Amniotic stem cell (primary cell): ENCODE measurements around the gene CACNA1B.

ENCODE experiments used
- DNase-seq: peaks from one replicate; lab custom pipeline; 2025; lab: John Stamatoyannopoulos, UW

Gene CACNA1B

DNA sequence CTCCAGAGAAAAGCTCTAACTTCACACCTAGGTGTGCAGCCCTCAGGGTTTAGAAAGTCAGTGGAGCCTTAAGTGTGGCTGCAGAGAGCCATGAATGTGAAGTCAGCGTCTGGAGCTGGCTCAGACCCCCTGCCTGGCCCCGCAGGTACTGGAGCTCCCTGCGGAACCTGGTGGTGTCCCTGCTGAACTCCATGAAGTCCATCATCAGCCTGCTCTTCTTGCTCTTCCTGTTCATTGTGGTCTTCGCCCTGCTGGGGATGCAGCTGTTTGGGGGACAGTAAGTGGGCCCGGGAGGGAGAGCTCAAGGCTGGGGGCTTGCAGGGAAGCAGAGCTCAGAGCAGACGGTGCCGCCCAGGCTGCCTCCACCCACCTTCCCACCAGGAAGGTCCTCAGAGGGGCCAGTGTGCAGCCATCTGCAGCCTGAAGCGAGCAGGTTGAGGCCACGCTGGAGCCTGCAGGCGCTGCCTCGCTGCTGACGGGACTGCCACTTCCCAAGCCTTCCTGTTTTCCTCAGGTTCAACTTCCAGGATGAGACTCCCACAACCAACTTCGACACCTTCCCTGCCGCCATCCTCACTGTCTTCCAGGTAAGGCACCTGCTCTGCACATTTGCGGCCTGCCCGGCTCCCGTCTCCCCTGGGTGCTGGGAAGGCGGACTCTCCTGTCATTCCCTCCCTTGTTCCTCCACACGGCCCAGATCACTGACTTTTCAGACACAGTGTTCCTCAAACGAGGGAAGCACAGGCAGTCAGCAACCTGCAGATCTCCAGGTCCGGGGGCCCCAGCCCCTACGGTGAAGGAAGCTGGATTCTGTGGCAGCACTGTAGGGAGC lies 108.9 kb downstream of the CACNA1B start:
- no peak for DNase-seq

DNA sequence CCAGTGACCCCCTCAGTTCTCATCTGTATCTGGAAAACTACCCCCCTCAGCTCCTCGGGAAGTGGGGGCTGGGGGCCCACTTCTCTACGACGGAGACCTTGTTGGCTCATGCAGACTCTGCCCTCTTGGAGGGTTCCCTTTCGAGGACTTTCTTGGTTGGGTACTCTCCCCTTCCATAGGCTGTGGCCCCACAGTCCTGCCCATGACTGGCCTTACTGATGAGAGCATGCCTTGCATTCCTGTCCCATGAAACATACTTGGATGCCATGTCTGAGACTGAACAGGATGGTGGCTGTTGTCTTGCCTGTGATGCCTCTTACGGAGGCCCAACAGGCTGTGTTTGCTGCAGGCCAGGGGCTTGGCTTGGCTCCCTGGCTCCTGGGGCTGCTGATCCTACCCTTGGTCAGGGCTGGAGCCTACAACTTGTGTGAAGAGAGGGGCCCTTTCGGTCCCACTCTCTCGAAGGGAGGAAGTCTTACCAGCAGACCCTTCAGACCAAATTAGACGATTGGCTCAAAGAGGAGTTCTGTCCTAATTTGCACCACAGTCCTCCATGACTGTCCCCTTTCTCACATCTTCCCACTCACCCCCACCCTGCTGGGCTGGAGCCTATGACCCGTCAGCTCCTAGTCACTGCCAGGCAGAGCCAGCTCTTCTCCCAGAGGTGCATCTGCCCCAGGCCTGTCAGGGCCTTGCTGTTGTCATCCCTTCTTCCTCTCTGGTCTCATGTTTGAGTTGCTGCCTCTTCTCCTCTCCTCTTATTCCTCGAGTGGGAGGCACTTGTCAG lies 109.9 kb downstream of the CACNA1B start:
- DNase-seq, result no peak

DNA sequence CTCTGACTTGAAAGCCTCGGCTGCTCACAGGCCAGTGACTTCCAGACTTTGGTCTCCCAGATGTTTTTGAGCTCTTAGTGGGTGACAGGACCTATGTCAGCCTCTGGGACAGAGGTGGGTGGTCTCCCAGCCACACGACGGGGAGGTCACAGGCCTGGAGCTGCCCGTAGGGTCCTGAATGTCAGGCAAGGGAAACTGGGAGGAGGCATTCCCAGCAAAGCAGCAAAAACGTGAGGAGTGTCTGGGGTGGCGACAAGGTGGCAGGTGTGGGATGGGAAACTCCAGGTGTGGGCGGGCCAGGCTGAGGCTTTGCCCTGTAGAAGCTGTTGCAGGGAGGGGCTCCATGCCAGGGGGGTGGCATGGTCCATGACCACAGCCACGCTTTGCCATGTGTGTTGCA lies 110.5 kb downstream of the CACNA1B start:
- no peak for DNase-seq

DNA sequence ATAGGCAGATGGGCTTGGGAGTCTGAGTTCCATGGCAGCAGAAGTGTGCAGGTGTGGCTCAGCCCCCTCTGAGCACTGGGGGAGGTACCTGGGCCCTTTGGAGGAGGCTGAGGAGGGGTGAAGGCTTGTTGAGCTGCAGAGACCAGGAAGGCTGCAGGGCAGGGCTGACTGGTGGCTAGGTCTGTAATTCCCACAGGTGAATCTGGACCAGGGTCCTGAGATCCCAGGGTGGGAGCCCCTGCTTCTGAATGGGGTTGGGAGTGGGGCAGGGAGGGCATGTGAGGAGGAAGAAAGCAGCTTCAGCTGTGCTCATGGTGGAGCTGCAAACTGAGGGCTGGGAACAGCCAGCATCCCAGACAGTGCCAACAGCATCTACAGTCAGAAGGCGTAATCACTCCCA lies 111.1 kb downstream of the CACNA1B start:
- no peak for DNase-seq

DNA sequence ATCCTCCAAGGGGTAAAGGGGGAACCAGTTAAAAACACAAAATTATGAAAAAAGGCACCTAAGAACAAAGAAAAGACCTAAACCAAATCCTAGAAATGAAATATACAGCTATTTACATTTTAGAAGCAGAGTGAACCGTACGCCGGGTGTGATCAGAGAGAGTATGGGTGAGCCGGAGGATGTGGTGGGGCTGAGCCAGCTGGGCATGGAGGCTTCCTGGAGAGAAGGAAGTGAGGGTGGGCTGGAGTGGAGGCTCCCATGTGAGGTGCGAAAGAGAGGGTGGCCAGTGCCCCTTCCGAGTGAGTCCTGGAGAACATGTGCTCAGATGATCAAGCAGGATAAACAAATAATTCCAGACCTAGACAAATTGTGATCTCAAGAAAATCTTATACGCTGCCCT lies 111.6 kb downstream of the CACNA1B start:
- DNase-seq, result no peak

DNA sequence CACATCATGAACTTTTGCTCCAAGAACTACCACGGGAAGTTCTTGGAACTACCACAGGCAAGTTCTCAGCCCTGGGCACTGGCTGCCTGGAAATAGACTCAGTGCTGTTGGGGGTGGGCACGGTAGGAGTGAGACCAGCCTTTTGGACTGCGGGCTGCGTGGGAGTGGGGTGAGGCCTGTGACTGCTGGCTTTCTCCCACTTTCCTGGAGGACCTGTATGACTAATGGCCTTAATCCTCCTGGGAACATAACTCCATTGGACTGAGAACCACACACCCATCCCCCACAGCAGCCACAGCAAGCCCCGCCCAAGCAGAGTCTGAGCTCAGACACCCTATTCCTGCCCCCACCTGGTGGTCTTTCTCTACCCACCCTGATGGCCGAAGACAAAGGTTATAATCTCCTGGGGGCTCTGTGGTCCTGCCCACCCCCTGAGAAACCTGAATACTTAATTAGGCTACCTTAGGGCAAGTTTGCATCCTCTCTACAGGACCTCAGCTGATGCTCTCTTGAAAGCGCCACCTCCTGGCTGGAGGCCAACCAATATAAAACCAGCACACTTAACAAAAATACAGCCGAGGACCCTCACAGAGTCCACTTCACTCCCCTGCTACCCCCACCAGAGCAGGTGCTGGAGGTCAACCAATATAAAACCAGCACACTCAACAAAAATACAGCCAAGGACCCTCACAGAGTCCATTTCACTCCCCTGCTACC lies 112.6 kb downstream of the CACNA1B start:
- no peak for DNase-seq

DNA sequence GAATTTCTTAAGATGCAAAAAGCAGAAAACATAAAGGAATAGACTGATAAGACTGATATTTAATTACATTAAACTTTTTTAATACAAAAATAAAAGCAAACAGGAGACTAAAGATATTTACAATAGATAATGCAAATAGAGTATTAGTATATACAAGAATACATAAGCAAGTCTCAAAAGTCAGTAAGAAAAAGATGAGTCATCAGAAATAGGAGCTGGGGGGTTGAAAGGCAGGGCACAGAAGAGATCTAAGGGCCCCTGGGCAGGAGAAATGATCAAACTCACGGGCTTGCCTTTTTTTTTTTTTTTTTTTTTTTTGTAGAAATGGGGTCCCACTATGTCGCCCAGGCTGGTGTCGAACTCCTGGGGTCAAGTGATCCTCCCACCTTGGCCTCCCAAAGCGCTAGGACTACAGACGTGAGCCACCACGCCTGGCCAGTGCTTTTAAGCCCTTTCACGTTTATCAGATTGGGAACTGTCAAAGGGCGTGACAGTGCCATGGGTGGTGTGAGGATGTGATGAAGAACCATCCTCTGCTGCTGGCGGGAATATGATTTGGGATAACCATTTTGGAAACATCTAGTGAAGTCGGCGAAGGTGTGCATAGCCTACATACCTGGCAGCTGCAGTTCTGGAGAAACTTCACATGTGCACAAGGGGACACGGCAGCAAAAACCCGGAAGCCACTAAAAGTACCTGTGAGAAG lies 126.1 kb downstream of the CACNA1B start:
- no peak for DNase-seq

DNA sequence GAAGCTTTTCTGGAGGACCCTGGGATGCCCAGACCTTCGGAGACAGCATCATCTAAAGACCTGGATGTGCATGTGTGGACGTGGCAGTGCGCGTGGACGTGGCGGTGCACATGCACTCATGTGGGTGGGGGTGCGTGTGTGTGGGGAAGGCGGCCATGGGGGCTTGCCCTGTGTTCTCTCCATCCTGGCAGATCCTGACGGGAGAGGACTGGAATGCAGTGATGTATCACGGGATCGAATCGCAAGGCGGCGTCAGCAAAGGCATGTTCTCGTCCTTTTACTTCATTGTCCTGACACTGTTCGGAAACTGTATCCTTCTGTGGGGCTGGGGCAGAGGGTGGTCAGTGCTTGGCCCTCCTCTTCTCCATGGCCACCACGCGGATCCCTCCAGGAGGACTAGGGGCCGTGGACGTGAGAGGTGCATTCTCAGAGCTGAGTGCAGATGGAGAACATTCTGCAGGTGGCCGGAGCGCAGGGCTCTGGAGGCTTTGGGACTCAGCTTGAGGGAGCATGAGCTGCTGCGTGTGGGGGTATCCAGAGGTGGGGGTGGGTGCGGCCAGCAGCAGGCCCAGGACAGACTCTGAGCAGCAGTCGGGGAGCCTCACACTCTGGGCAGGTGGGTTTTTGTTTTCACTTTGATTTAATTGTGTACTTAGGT lies 129.1 kb downstream of the CACNA1B start:
- DNase-seq, result no peak

- no peak for DNase-seq
Measured at GRCh38 chr9:138007566-138007917, 130.0 kb downstream of the CACNA1B start.

DNA sequence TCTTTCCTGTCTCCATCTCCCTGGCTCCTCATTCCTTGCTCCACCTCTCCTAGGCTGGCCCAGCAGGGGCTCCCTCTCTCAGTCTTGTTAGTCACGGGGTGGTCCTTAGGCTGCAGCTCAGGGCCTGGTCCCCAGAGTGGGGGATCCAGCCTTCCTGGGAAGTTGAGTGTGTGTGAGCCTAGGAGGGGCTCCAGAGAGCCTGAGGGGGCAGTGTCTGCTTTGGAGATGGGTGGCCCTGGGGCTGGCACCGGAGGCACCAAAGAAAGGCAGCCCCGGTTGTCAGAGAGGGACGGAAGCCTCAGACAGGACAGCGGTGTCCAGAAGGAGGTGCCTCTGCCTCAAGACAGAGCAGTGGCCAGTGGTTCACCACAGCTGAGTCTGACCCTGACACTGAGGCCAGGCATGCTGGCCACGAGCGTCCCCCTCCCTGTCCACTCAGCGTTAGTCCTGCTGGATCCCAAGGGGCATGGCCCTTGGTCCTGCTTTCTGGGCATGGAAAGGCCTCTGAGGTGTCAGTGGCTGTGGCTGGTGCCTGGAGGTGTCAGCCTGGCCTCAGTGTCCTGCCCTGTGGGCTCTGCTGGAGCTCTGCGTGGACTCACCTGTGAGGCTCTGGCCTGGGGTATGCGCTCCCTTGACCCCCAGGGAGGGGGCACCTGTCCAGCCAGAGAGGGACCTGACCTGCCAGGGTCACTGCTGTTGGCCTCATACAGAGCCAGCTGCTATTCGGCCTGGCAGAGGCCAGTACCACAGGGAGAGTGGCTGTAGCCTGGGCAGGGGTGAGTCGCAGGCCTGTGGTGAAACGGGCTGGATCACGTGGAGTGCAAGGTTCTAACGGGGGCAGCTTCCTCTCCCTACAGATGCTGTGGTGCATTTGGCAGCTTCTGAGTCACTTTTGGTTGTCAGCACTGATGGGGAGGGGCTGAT lies 130.6 kb downstream of the CACNA1B start:
- no peak for DNase-seq

- no peak for DNase-seq
Measured at GRCh38 chr9:138009016-138009802, 131.6 kb downstream of the CACNA1B start.

DNA sequence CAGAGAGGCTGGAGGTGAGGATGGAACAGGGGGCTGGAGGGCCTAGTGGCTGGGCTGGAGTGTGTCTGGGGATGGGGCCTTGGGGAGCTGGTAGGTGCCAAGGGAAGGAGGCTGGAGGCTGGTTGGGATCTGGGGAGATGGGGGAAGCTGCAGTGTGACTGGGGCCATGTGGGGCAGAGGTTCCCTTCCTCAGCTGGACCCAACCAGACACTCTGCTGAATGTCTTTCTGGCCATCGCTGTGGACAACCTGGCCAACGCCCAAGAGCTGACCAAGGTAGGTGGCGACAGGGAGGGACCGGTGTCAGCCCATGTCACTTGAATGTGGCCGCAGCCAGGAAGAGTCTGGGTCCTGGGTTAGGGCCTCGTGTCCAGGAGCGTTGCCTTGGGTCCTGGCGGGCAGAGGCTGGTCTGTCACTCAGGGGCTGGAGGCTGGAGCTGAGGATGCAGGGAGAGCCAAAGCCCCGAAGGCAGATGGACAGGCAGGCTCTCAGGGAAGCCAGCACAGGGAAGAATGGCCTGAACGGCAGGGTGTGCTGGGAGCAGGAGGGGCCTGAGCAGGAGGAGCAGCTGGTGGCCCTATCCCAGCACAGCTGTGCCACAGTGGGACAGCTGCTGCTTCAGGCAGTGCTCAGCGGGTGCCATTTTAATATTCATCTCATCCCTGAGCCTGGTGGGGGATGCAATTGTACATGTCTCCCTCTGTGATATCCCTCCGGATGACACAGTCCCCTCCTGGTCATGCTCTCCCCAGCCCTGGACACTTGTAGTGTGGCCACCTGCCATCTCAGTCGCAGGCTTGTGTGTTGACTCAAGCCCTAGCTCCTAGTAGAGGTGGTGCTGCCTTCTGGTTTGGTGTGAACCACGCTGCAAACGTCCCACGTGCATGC lies 132.5 kb downstream of the CACNA1B start:
- no peak for DNase-seq

- DNase-seq, result no peak
Measured at GRCh38 chr9:138010861-138011260, 133.3 kb downstream of the CACNA1B start.

GRCh38 chr9:138011951-138012500 lies 134.4 kb downstream of the CACNA1B start:
- DNase-seq, result no peak

DNA sequence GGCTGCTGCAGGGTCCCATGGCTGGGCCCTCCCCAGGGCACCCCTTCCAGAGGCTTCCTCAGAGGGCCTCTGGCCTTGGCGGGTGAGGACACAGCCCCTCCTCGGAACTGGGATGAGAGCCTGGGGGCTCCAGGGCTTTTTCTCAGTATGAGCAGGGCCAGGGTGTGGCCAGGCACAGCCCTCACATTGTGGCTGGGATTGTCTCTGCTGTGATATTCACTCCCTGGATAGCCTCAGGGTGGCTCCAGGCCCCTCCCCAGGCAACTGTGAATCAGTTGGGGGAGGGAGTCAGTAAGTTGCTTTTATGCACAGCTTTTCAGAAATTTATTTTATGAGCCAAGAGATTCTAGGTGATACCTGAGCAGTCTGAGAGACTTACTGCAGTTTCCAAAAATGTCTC lies 135.7 kb downstream of the CACNA1B start:
- no peak for DNase-seq

DNA sequence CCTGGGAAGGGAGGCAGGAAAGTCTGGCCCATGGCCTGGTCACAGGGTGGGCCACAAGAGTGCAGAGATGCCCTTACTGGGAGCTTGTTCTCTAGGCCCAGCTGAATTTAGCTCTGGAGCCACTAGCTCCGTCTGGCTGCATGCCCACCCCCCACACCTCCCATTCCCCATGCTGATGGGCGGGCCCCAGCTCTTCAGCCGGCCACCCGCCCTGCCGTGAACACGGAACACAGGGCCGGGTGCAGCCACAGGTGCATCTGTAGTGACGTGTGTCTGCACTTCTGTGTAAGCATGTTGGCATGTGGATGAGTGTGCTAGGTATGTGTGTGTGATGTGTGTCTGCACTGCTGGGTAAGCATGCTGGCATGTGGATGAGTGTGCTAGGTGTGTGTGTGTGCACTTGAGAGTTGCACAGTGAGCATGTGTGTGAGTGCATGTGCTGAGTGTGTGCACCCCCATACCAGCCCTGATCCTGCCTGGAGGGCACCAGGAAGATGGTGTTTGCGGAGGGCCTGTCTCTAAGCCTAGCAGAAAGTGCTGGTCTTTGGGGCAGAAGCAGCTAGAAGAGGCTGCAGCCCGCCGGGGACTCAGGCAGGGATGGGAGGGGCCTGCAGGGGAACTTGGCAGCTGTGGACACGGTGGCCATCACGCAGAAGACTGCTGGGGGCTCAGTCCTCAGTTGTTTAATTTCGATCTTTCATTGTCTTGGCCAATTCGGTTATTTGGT lies 136.4 kb downstream of the CACNA1B start:
- no peak for DNase-seq

GRCh38 chr9:138014563-138014945 lies 137.0 kb downstream of the CACNA1B start:
- DNase-seq, result no peak
